Stomach smooth muscle (tissue), 2 donors: ENCODE results near the gene APPBP2.
"Not testable (repeated sequence)": the region's sequence is repeated elsewhere in the genome, so short reads cannot be mapped to it uniquely, and the experiment has no call there.

Source experiments
- H3K27ac ChIP-seq: one replicate; pipeline ENCODE4 v1.7.0; 2013; ENCODE audit warnings: mild to moderate bottlenecking, low read length, inconsistent platforms
- H3K27me3 ChIP-seq, 2 donors: one replicate each; pipeline ENCODE4 v1.7.0; 2013; ENCODE audit warnings: low read length in 2 of 2; ENCODE audit not compliant: insufficient read depth in 2 of 2, control insufficient read depth in 1 of 2
- H3K36me3 ChIP-seq, 2 donors: one replicate each; pipeline ENCODE4 v1.7.0; 2013; ENCODE audit warnings: low read length in 2 of 2; ENCODE audit not compliant: control insufficient read depth in 2 of 2, insufficient read depth in 2 of 2
- H3K4me1 ChIP-seq: one replicate; pipeline ENCODE4 v1.7.0; 2013; ENCODE audit warnings: low read length; ENCODE audit not compliant: control insufficient read depth, insufficient read depth
- H3K4me3 ChIP-seq, 2 donors: one replicate each; pipeline ENCODE4 v1.7.0; 2013; ENCODE audit warnings: low read length in 2 of 2
- H3K9ac ChIP-seq, 2 donors: one replicate each; pipeline ENCODE4 v1.7.0; 2013; ENCODE audit warnings: low read length in 2 of 2, mild to moderate bottlenecking in 1 of 2
- H3K9me3 ChIP-seq, 2 donors: one replicate each; pipeline ENCODE4 v1.7.0; 2013; ENCODE audit warnings: low read length in 2 of 2; ENCODE audit not compliant: control insufficient read depth in 2 of 2
- donor health status: healthy.
- donor health status: Pancreatic carcinoma.

APPBP2 gene

DNA sequence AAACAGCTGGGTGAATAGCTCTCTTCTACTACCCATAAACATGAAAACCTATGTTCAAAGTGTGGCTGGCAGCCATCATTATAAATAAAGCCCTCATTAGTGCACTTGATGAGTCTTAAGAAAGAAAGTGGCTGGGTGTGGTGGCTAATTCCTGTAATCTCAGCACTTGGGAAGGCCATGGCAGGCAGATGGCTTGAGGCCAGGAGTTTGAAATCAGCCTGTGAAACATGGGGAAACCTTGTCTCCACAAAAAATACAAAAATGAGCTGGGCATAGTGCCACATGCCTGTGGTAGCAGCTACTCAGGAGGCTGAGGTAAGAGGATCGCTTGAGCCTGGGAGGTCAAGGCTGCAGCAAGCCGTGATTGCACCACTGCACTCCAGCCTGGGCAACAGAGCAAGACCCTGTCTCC is 28.3 kb upstream of the APPBP2 start:
- H3K4me1 ChIP-seq = no peaks in the 10 kb centered on the region
- no peaks in the 10 kb centered on the region for H3K36me3 ChIP-seq
- H3K27ac ChIP-seq = no peak overlapping the region
- H3K4me3 ChIP-seq = no peak overlapping the region
- no peaks in the 10 kb centered on the region for H3K9me3 ChIP-seq
- H3K9ac ChIP-seq = no peak overlapping the region
- peaks cover 0 to 3% of the 10 kb centered on the region in 2 donors for H3K27me3 ChIP-seq

DNA sequence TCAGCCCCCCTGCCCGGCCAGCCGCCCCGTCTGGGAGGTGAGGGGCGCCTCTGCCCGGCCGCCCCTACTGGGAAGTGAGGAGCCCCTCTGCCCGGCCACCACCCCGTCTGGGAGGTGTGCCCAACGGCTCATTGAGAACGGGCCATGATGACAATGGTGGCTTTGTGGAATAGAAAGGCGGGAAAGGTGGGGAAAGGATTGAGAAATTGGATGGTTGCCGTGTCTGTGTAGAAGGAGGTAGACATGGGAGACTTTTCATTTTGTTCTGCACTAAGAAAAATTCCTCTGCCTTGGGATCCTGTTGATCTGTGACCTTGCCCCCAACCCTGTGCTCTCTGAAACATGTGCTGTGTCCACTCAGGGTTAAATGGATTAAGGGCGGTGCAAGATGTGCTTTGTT is 26.2 kb upstream of the APPBP2 start:
- H3K27ac ChIP-seq, H3K9ac ChIP-seq, H3K9me3 ChIP-seq, H3K27me3 ChIP-seq, H3K4me3 ChIP-seq, H3K4me1 ChIP-seq, H3K36me3 ChIP-seq: not testable (repeated sequence)

DNA sequence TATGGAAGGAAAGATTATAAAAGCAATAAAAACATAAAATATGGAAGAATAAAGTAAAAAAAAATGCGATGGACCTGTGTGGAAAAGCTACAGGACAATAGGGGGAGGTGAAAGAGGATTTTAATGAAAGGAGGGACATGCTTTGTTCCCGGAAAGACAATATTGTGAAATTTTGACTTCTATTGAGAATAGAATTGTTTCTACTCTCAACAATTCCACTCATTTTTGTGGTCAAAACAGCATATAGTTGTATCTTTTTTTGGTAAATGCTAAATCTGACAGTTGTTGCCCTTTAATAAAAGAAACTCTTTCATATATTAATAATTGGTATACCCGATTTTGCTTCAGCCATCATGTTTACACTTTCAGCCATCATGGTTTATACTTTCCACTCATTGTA is 22.9 kb upstream of the APPBP2 start:
- no peak overlapping the region for H3K4me3 ChIP-seq
- H3K27ac ChIP-seq = no peak overlapping the region
- H3K36me3 ChIP-seq = no peaks in the 10 kb centered on the region
- H3K4me1 ChIP-seq = no peaks in the 10 kb centered on the region
- no peaks in the 10 kb centered on the region for H3K27me3 ChIP-seq
- no peak overlapping the region for H3K9ac ChIP-seq
- no peaks in the 10 kb centered on the region for H3K9me3 ChIP-seq

DNA sequence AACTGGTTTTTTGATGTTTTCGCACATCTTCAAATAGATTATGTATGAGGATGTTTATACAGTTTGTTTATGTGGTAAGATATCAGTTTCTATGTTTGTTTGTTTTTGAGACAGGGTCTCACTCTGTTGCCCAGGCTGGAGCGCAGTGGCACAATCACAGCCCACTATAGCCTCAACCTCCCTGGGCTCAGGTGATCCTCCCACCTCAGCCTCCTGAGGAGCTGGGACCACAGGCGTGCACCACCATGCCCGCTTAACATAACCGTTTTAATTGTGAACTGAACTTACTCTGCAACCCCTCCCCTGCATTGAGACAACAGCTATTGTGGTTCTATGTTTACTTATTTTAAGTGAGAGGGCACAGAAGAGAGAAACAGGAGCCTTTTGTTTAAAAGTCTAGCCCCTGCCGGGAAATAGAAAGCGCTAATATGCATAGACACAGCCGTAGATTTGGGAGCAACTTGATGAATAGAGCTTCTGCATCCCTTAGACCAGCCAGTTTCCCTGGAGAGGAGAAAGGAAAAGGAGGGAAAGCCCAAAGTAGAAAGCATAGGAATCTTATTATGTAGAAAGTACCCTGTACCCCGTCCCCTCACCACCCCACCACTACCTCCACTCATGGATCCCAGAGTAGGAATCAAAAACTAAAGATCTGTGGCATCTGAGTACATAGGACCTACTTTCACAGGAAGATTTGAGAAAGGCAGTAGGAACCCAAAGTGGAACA is 19.6 kb upstream of the APPBP2 start:
- no peak overlapping the region for H3K27ac ChIP-seq
- no peaks in the 10 kb centered on the region for H3K27me3 ChIP-seq
- H3K4me1 ChIP-seq = no peaks in the 10 kb centered on the region
- no peak overlapping the region for H3K9ac ChIP-seq
- H3K9me3 ChIP-seq = no peaks in the 10 kb centered on the region
- no peak overlapping the region for H3K4me3 ChIP-seq
- no peaks in the 10 kb centered on the region for H3K36me3 ChIP-seq

GRCh38 chr17:60542071-60542470 is 16.0 kb upstream of the APPBP2 start:
- no peak overlapping the region for H3K9ac ChIP-seq
- H3K36me3 ChIP-seq = no peaks in the 10 kb centered on the region
- H3K4me1 ChIP-seq = no peaks in the 10 kb centered on the region
- H3K27me3 ChIP-seq = no peaks in the 10 kb centered on the region
- H3K27ac ChIP-seq = no peak overlapping the region
- no peak overlapping the region for H3K4me3 ChIP-seq
- H3K9me3 ChIP-seq = no peaks in the 10 kb centered on the region

- H3K27ac ChIP-seq = no peak overlapping the region
- no peak overlapping the region for H3K4me3 ChIP-seq
- H3K9ac ChIP-seq = no peak overlapping the region
- no peaks in the 10 kb centered on the region for H3K36me3 ChIP-seq
- H3K27me3 ChIP-seq = no peaks in the 10 kb centered on the region
- no peaks in the 10 kb centered on the region for H3K4me1 ChIP-seq
- no peaks in the 10 kb centered on the region for H3K9me3 ChIP-seq
These were observed 14.4 kb upstream of the APPBP2 start for GRCh38 chr17:60540460-60540859.

DNA sequence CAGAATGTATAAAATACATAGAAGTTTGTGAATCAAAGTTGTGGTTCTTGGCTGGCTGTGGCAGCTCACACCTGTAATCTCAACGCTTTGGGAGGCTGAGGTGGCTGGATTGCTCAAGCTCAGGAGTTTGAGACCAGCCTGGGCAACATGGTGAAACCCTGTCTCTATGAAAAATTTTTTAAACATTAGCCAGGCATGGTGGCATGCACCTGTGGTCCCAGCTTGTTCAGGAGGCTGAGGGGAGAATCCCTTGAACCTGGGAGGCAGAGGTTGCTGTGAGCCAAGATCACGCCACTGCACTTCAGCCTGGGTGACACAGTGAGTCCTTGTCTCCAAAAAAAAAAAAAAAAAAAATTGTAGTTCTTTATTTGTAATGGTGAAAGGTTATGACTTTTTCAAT is 13.8 kb upstream of the APPBP2 start:
- H3K4me1 ChIP-seq = no peaks in the 10 kb centered on the region
- H3K27ac ChIP-seq = no peak overlapping the region
- H3K9ac ChIP-seq = no peak overlapping the region
- H3K9me3 ChIP-seq = no peaks in the 10 kb centered on the region
- no peak overlapping the region for H3K4me3 ChIP-seq
- no peaks in the 10 kb centered on the region for H3K36me3 ChIP-seq
- H3K27me3 ChIP-seq = no peaks in the 10 kb centered on the region

DNA sequence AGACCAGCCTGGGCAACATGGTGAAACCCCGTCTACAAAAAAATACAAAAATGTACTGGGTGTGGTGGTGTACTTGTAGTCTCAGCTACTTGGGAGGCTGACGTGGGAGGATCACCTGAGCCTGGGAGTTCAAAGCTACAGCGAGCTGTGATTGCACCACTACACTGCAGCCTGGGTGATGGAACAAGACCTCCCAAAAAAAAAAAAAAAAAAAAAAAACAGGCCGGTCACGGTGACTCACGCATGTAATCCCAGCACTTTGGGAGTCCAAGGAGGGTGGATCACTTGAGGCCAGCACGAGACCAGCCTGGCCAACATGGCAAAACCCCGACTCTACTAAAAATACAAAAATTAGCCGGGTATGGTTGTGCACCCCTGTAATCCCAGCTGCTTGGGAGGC is 12.7 kb upstream of the APPBP2 start:
- H3K9me3 ChIP-seq = no peaks in the 10 kb centered on the region
- no peak overlapping the region for H3K4me3 ChIP-seq
- no peak overlapping the region for H3K9ac ChIP-seq

DNA sequence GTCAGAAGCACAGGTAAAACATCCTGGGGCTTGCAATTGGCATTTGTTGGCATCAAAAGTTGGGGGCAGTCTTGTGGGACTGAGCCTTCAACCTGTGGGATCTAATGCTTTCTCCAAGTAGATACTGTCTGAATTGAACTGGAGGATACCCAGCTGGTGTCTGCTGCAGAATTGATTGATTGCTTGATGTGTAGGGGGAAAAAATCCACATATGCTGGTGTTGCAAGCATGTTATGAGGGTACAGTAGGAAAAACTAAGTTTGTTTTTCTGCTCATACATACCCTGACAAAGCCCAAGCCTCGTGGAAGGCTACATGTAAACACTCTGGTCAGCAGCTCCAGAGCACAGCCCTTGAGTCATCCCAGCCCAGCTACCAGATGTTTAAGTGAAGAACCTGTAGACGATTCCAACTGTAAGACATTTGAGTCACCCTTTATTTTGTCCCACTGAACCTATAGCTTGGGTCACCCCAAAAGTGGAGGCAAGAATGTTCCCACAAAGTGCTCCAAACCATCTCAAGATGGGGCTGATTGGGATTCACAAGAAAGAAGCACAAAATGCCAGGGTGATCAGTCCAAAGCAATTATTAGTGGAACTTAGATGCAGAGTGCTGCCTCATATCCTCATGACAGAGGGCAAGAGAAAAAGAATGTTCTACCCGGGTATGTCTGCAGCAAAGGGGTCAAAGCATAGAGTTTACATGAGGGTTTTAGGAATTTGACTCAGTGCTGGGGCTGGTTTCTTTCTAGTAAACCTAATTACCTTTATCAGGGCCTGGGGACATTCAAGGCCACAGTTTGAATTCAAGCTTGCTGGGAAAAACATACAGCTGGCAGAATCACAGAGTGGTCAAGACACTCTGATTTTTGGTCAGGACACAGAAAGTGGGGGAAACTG is 9.6 kb upstream of the APPBP2 start:
- no peaks in the 10 kb centered on the region for H3K4me1 ChIP-seq
- no peak overlapping the region for H3K4me3 ChIP-seq
- no peaks in the 10 kb centered on the region for H3K27me3 ChIP-seq
- no peaks in the 10 kb centered on the region for H3K9me3 ChIP-seq
- H3K9ac ChIP-seq = no peak overlapping the region
- H3K36me3 ChIP-seq = no peaks in the 10 kb centered on the region
- H3K27ac ChIP-seq = no peak overlapping the region

More for the DNA sequence above, 12.7 kb upstream of the APPBP2 start:
- Histone ChIP-seq H3K27me3 (no peaks in the 10 kb centered on the region), H3K36me3 (no peaks in the 10 kb centered on the region), H3K4me1 (no peaks in the 10 kb centered on the region), H3K27ac (no peak overlapping the region)

GRCh38 chr17:60534613-60535157 is 8.6 kb upstream of the APPBP2 start:
- Histone ChIP-seq H3K36me3 (no peaks in the 10 kb centered on the region), H3K9me3 (no peaks in the 10 kb centered on the region), H3K4me1 (no peaks in the 10 kb centered on the region), H3K9ac (no peak overlapping the region), H3K27ac (no peak overlapping the region), H3K4me3 (no peak overlapping the region), H3K27me3 (no peaks in the 10 kb centered on the region)
